ENCODE measurements around the gene CLN5.
"Not testable (repeated sequence)": the region's sequence is repeated elsewhere in the genome, so short reads cannot be mapped to it uniquely, and the experiment has no call there.

Gene CLN5

DNA sequence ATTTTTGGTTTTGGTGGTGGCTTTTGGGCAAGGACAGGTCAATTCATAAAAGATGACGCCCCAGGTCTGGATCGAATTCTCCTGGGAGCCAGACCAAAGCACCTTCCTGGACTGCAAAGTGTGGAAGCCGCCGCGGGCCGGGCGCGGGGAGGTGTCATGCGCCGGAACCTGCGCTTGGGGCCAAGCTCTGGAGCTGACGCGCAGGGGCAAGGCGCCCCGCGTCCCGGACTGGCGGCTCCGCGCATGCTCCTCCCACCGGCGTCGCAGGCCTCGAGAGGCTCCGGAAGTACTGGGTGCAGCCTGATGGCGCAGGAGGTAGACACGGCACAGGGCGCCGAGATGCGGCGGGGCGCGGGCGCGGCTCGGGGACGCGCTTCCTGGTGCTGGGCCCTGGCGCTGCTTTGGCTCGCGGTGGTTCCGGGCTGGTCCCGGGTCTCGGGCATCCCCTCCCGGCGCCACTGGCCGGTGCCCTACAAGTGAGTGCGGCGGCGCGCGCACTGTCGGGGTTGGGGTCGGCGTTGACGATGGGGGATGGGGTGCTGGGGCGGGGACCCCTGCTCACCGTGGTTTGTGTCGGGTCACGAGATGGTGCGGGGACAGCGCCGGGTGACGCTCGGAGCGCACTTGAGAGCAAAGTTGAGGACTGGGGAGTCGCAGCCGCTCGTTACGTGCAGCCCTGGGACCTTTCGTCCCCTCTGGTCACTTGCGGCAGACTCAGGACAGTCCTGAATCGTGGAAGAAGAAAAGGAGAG lies at the start of gene CLN5:
Gene CLN5, plus strand, starts transcription at position 286 of the 752 bp plus-strand sequence. Its CDS starts 18 bp downstream, at position 304.
- in situ Hi-C loops (cut with HindIII; ENCODE audit: low sequenced_read_pairs): no loop called here

DNA sequence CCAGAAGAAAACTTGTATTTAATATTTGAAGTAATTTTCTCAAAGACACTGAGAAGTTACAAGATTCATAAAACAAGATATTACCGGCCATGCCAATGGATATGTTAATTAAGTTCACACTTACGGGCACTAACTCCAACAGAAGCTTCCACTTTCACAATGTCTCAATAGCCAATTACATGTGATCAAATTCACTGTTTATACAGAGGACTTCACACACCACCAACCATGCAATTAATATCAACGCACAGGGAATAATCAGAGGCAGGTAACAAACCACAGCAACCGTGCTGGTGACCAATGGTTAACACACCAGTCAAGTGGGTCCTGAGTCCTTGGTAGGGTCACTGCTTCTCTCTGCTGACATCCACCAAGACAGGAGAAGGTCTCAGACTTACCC lies 49.5 kb upstream of the CLN5 start:
- in situ Hi-C loops (cut with HindIII; ENCODE audit: low sequenced_read_pairs): no loop called here

DNA sequence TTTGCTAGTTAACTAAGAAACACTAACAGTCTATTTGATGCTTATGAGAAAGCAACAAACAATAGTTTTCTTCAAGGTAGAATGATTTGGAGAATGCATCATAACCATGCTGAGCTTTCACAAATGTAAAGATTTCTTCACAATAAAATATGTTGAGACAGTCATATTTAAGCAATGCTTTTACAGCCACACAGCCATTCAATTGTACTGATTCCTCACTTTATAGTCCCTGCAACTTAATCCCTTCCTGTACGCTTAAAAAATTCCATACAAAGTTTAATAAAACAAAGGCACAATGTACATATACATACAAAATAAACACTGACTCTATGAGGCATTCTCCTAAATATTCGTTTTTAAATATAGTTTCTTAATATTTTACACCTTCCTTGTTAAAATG lies 48.2 kb upstream of the CLN5 start:
- in situ Hi-C loops (cut with HindIII; ENCODE audit: low sequenced_read_pairs): no loop called here

DNA sequence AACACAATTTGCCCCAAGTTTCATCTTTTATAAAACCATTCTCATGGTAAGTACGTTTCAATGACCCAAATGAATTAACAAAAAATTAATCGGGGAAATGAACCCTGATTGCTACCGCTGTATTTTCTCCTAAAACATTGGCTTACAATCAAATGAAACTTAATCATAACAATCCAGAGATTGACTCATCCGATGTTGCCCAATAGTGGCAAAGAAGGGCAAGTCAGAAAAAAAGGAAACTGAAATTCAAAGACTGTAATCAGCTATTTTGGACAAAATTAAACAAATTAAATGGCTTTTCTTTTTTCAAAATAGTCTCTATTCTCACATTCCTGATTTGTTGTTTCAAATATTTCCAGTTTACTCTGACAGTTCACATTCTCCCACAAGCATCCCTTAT lies 47.4 kb upstream of the CLN5 start:
- in situ Hi-C loops (cut with HindIII; ENCODE audit: low sequenced_read_pairs): no loop called here

DNA sequence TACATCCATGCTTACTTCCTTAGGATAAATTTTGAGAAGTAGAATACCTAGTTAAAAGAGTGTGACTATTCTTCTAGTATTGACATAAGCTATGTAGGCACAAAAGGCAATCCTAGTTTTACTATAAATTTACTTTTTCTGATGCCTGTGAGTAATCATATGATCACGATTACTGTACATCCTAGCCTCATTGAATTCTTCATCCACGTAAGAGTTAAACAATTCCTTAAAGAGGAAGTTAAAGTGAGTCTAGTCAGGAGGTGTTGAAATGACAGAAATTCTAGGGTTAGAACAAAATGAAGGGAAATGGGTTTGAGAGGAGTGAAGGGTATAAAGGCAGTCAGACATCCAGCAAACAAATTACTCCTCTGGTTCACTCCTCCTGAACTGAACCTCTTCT lies 43.7 kb upstream of the CLN5 start, which contains the start of gene ACOD1:
Gene ACOD1, plus strand, starts transcription at position 363 of the 400 bp plus-strand sequence. CDS start 48 bp downstream, outside the sequence.
- in situ Hi-C loops (cut with HindIII; ENCODE audit: low sequenced_read_pairs): no loop called here

DNA sequence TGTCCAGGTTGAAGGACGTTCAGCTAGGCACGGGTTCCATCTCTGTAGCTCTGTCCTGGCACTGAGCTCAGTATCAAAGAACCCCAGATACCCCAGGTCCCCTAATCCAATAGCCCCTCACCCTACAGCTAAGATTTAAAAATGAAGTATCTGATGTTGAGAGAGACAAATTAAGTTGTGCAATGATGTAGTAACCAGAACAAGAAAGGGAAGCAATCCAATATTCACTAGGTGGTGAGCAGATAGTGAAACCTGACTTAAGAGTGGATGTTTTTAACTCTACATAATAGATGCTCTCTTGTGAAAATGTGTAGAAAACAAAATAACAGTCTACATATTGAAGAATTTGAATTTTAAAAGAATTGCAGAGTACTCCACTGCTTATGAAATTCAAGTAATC lies 41.8 kb upstream of the CLN5 start:
- in situ Hi-C loops (cut with HindIII; ENCODE audit: low sequenced_read_pairs): no loop called here

DNA sequence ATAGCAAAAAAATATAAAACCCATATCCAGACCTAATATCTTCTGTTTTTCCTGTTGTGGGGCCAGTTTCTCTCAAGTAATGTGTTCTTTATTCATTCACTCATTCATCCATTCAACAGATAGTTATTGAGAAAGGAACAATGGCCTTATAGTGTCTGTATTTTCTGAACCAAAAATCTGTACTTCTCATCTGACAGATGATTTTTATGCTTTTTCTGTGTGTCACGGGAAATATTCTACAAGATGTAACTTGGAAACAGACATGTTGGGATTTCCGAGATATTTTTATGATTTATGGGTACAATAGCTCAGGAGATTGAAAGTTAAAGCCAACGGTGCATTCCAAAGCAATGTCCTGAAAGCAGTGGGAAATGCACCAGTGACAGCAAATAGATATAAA lies 37.9 kb upstream of the CLN5 start:
- in situ Hi-C loops (cut with HindIII; ENCODE audit: low sequenced_read_pairs): no loop called here

DNA sequence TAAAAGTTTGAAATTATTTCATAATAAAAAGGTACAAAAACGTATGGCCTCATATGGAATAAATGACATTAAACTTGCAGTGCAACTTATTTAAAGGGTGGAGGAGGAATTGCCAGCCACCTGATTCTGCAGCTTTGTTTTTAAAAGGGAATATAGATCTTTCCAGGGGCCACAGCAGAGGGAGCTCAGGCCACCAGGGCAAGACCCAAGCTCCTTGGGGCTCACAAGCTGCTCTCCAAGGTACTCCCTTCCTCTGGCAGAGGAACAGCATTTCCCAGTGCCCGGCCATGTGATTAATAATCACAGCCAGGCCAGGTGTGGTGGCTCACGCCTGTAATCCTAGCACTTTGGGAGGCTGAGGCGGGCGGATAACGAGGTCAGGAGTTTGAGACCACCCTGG lies 37.3 kb upstream of the CLN5 start:
- in situ Hi-C loops (cut with HindIII; ENCODE audit: low sequenced_read_pairs): no loop called here

DNA sequence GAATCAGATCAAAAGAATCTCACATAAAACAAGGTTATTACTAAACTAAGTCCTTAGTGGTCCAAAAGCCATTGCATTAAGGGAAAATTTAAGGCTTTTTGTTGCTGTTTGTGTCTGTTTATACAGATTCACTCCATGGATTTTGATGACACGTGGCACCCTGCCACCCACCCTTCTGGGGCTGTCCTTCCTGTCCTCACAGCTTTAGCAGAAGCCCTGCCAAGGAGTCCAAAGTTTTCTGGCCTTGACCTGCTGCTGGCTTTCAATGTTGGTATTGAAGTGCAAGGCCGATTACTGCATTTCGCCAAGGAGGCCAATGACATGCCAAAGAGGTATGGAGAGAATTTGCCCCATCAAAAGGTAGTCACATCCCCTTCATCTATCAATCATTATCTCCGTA lies 36.7 kb upstream of the CLN5 start:
- in situ Hi-C loops (cut with HindIII; ENCODE audit: low sequenced_read_pairs): no loop called here

DNA sequence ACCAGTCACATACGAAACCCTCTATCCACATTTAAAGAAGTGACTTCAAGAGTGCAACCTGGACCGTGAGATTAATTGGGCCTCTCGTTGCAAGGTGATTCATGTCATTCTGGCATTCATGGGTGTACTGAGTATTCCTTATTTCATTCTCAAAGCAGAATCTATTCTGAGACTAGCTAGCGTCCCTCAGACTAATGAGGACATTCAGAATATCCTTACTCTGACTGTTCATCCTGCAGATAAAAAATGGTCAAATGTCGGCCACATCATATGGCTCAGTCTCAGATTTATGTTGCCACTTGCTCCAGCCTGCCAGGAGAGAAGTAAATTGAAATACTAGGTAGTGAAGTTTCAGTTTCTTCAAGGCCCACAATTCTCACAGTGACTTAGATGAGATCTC lies 36.2 kb upstream of the CLN5 start:
- in situ Hi-C loops (cut with HindIII; ENCODE audit: low sequenced_read_pairs): no loop called here

DNA sequence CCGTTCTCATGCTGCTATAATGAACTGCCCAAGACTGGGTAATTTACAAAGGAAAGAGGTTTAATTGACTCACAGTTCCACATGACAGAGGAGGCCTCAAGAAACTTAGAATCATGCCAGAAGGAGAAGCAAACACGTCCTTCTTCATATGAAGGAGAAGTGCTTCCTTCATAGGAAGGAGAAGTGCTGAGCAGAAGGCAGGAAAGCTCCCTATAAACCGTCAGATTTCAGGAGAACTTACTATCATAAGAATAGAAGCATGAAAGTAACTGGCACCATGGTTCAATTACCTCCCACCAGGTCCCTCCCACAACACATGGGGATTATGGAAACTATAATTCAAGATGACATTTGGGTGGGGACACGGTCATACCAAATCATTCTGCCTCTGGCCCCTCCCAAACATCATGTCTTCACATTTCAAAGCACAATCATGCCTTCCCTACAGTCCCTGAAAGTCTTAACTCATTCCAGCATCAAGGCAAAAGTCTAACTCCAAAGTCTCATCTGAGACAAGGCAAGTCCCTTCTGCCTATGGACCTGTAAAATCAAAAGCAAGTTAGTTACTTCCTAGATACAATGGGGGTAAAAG lies 32.9 kb upstream of the CLN5 start:
- in situ Hi-C loops (cut with HindIII; ENCODE audit: low sequenced_read_pairs): no loop called here

DNA sequence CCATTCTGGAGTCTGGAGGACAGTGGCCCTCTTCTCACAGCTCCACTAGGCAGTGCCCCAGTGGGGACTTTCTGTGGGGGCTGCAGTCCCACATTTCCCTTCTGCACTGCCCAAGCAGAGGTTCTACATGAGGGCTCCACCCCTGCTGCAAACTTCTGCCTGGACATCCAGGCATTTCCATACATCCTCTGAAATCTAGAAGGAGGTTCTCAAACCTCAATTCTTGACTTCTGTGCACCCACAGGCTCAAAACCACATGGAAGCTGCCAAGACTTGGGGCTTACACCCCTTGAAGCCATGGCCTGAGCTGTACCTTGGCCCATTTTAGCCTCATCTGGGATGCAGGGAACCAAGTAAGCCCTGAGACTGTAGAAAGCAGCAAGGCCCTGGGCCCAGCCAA lies 32.1 kb upstream of the CLN5 start:
- in situ Hi-C loops (cut with HindIII; ENCODE audit: low sequenced_read_pairs): not testable (repeated sequence)

DNA sequence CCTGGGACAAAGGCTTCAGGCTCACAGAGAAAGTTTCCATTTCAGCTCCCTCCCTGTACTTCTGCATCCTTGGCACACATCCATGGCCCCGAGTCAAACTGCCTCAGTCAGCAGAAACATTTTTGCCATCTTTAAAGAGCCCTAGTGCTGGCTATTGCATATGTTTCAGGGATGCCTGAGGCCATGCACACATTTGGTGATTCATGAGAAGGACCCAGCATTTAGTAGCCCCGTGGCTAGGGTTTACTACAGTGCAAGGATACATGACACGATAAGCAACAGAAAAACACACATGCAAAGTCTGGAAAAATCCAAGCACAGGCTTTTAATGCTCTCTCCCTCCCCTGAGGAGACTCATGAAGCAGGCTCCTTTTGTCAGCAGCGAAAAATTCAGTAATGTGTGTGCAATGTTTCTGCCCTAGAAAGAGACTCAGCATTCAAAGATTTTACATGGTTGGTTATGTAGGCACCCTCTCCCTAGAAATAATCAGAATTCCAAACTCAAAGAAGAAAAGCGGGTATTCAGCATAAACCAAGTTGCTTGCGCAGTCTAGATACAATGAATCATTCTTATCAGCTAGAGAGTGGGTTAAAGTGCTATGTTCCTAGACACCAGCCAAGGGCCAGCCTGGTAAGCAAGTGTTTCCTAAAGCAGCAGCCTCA lies 26.0 kb upstream of the CLN5 start:
- in situ Hi-C loops (cut with HindIII; ENCODE audit: low sequenced_read_pairs): no loop called here

DNA sequence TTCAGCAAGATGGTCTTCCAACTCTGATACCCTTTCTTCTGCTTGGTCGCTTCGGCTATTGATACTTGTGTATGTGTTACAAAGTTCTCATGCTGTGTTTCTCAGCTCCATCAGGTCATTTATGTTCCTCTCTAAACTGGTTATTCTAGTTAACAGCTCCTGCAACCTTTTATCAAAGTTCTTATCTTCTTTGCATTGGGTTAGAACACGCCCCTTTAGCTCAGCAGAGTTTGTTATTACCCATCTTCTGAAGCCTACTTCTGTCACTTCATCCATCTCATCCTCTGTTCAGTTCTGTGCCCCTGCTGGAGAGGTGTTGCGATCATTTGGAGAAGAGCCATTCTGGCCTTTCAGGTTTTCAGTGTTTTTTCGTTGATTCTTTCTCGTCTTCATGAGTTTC lies 24.9 kb upstream of the CLN5 start:
- in situ Hi-C loops (cut with HindIII; ENCODE audit: low sequenced_read_pairs): no loop called here

DNA sequence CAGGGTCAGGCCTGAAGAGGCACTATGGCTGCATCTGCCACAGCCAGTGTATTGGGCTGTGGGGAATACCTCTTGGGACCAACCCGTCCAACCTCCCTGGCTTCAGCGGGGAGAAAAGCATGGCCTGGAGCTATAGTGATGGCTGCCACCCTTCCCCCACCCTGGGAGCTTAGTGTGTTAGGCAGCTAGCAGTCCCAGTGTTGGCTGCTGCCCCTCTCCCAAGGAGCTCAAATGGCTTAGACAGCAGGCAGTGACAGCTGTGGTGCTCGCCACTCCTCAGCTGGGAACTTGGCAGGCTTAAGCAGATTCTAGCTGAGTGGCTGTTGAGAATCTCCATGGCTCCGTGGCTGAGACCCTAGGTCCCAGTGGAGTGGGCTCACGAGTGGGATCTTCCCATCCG lies 23.8 kb upstream of the CLN5 start:
- in situ Hi-C loops (cut with HindIII; ENCODE audit: low sequenced_read_pairs): no loop called here

DNA sequence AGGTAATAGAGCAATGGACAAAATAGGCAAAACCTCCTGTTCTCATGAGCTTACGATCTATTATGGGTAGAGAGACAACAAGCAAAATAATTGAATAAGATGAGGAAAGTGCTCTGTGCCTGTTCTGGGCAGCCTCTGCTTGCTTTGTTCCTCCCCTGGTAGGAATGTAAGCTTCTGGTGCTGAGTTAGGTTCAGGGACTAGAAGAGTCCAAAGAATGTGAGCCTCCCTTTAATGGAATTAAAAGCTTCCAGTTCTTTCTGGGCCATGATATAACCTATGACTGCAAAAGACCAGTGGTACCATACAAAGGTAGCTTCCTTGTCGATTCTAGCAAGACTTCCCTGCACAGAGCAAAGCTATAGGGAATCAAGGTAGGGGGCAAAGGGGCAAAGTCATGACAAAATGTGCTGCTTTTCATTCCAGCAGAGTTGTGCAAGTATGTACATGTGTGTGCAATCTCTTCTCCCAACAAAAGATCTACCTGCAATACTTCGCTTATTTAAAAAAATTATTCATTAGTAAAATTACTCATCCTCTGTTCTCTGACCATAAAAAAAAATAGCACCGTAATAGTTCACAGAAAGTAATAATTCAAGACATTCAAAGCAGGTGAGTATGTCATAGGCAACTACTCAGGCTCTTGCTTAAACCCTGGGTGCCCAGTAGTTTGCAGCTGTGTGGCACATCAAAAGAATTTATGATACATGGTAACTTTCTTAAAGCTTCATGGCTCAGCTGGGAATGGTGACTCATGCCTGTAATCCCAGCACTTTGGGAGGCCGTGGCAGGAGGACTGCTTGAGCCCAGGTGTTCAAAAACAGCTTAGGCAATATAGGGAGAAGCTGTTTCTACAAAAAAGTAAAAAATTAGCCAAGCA lies 22.2 kb upstream of the CLN5 start:
- in situ Hi-C loops (cut with HindIII; ENCODE audit: low sequenced_read_pairs): no loop called here

DNA sequence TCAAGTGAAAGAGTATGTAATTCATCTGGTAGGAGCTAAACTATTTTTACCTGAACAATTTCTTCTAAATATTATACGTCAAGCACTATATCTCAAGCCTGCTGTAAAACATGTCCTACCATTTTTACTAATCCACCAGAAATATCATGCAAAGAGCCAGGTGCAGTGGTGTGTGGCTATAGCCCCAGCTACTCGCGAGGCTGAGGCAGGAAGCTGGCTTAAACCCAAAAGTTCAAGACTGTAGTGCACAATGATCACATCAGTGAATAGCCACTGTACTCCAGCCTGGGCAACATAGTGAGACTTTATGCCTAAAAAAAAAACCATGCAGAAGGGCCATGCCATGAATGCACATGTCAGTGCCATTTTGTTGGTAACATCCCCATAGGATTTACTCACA lies 20.7 kb upstream of the CLN5 start:
- in situ Hi-C loops (cut with HindIII; ENCODE audit: low sequenced_read_pairs): no loop called here

DNA sequence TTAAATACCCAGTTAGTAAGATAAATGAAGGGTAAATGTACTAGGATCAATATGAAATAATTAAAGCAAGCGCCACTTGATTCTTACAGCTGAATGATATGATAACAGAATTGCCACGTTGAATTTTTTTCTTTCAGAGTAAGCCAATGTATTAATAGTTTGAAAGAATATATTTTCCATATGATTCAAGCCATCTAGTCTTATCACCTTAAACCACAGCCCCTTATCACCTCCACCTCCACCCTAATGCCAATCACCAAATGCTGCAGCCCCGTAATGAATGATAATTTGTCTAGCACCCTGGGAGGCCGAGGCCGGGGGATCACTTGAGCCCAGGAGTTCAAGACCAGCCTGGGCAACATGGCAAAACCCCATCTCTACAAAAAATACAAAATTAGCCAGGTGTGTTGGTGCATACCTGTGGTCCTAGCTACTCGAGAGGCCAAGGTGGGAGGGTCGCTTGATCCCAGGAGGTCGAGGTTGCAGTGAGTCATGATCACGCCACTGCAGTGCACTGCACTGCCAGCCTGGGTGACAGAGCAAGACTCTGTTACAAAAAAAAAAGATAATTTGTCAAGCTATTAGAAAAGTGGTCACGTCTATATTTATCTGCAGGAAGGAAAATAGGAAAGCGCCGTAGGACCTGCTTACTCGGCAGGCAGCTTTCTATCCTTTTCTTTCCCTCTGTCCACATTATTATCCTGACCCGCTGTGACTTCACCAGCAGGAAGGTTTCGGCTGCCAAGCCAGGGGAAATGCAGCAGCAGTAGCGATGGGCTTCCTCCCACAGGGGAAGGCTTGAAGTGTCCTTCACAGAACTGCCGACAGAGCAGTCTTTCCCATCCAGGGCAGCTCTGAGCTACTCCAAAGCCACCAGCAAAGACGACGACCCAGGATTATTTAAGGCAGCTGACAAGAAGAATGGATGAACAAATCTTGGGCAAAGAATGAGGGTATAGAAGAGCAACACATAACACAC lies 19.7 kb upstream of the CLN5 start:
- in situ Hi-C loops (cut with HindIII; ENCODE audit: low sequenced_read_pairs): no loop called here

DNA sequence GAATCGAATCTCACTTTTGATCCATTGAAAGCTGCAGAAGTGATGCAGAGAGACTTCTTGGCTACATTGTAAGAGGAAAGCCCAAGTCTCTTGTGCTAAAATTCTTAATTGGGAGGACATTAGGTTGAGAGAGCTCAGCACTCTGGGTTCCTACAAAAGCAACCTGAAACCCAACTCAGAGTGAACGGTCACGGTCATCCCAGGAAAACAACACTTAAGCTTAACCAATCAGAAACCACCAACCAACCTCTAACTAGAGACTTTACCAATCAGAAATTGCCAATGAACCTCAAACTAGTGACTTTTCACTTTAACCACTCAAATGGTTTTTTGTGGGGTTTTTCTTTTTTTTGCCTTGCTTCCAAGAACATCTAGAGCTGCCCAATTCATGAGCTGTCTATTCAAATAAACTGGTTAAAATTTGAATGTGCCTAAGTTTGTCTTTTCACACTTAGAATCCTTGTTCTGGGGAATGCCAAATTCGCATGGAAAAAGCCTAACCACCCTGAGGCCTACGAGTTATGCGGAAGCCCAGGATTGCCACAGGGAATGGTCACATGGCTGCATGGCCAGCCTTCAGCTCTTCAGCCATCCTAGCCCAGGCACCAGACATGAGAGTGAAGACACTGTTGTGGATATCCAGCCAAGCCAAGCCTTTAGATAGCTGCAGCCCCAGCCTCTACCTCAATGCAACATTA lies 17.8 kb upstream of the CLN5 start:
- in situ Hi-C loops (cut with HindIII; ENCODE audit: low sequenced_read_pairs): no loop called here

DNA sequence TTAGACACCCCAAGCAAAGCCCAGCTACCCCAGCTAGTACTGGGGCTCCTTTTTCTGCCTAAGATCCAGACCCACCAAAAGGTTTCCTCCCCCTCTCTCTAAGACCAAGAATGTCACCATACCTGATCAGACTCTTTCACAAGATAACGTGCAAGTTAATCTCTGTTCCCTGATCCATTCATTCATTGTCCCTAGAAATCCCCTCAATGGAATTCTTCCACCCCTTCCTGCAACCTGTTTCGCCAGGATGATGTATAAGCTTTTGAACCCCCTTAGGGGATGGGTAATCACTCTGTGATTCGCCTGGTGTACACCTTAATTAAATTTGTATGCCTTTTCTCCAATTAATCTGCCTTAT lies 17.3 kb upstream of the CLN5 start:
- in situ Hi-C loops (cut with HindIII; ENCODE audit: low sequenced_read_pairs): no loop called here
